H1 (cell line): Measurements from ENCODE around the gene TBX21. TPM values are rescaled to one million over a fixed set of nuclear protein-coding genes. Genes with fewer than 3 reads are reported as not detected.

Source experiments
- ASH2L ChIP-seq: fragments of 200-600, 300-600 bp; sonication (generic); IDR thresholded peaks from one replicate; pipeline ENCODE4 v1.7.1; 2017; ENCODE audit warnings: low read length
- CEBPB ChIP-seq: IDR thresholded peaks from 2 replicates; pipeline ENCODE4 v1.6.1; 2012; ENCODE audit warnings: low read depth, low read length
- EP300 ChIP-seq, 2 experiments: IDR thresholded peaks; 1 replicate in 1 of 2; 2 replicates in 1 of 2; pipeline ENCODE4 v1.6.1; 2011 to 2012; ENCODE audit warnings: low read depth in 2 of 2, low read length in 2 of 2, mild to moderate bottlenecking in 2 of 2, borderline replicate concordance in 1 of 2, inconsistent platforms in 1 of 2, moderate library complexity in 1 of 2
- FOSL1 ChIP-seq: IDR thresholded peaks from 2 replicates; pipeline ENCODE4 v1.6.1; 2011; ENCODE audit warnings: mild to moderate bottlenecking, low read depth, low read length, moderate library complexity; ENCODE audit not compliant: insufficient read depth
- HDAC2 ChIP-seq, 2 experiments: fragments of 300-600 bp in 1 of 2; sonication (generic) in 1 of 2; IDR thresholded peaks; 2 replicates each; pipeline ENCODE4 v1.6.1; 2011 to 2012; ENCODE audit warnings: low read depth in 2 of 2, low read length in 2 of 2, mild to moderate bottlenecking in 2 of 2, moderate library complexity in 2 of 2, borderline replicate concordance in 1 of 2, inconsistent platforms in 1 of 2
- SAP30 ChIP-seq: fragments of 300-600 bp; sonication (generic); IDR thresholded peaks from 2 replicates; pipeline ENCODE4 v1.7.1; 2012; ENCODE audit warnings: low read length, moderate library complexity, mild to moderate bottlenecking, inconsistent platforms; ENCODE audit not compliant: insufficient read depth, insufficient replicate concordance
- SUZ12 ChIP-seq: fragments of 200-600 bp; sonication (generic); IDR thresholded peaks from 2 replicates; pipeline ENCODE4 v1.6.1; 2012; ENCODE audit warnings: mild to moderate bottlenecking, inconsistent platforms, low read length, moderate library complexity, mixed read lengths
- polyA plus RNA-seq, 7 experiments: library from polyadenylated mRNA; depleted of rRNA in 3 of 7; stranded (reverse) in 5 of 7; unstranded in 2 of 7; fragments of >200 nt in 5 of 7; fragments of 200-250 nt in 2 of 7; gene quantifications; 1 replicate in 5 of 7; 2 replicates in 1 of 7; 4 replicates in 1 of 7; pipeline versions ENCODE4 v1.2.1 to v1.2.3, GENCODE V29; 2011 to 2013; ENCODE audit warnings: missing spikeins in 2 of 7, mixed read lengths in 2 of 7
- total RNA-seq: library from RNA; stranded (reverse); fragmentation: NEBNext Ultra II Directional; extraction: Animal tissue kit (Norgen Biotek cat#: 25700); gene quantifications from 2 replicates; pipeline ENCODE4 v1.2.1, GENCODE V29; 2021

The TBX21 gene
- total and polyA plus RNA-seq, 2 of the 8 experiments (the other 6 are each of a cell fraction or from before 2014, with no cell fraction given), result not detected

GRCh38 chr17:47736501-47737495 is 3.8 kb downstream of the TBX21 start (continued):
- no peak for TF ChIP-seq EP300 (IDR thresholded peaks at IDR 0.05; ENCODE audit: borderline replicate concordance in 1 of 2, low read depth in 2 of 2, low read length in 2 of 2)
- TF ChIP-seq SUZ12, result no peak
- TF ChIP-seq SAP30, result no peak
- TF ChIP-seq HDAC2 (IDR thresholded peaks at IDR 0.05; ENCODE audit: borderline replicate concordance in 1 of 2, low read depth in 2 of 2, low read length in 2 of 2), result no peak
- no peak for TF ChIP-seq CEBPB
- TF ChIP-seq FOSL1, result no peak
- TF ChIP-seq ASH2L, result no peak
